Upper lobe of right lung (tissue), 1 donor: ENCODE data around the gene OFD1. TPM values are rescaled to one million over a fixed set of nuclear protein-coding genes. Genes with fewer than 3 reads are reported as not detected.

Experiments
- ATAC-seq: fragments of 200-7000 bp; cut with Tn5 transposase; one replicate; pipeline ENCODE4 v1.9.1; 2020; ENCODE audit warnings: mild to moderate bottlenecking, moderate library complexity
- DNase-seq: peaks from one replicate; pipeline ENCODE4 v3.0.0-alpha.2; 2020
- H3K27ac ChIP-seq: fragments of 200-600 bp; one replicate; pipeline ENCODE4 v1.8.0; 2022
- H3K27me3 ChIP-seq: fragments of 200-600 bp; one replicate; pipeline ENCODE4 v1.8.0; 2022; ENCODE audit warnings: mild to moderate bottlenecking
- H3K36me3 ChIP-seq: fragments of 200-600 bp; one replicate; pipeline ENCODE4 v1.8.0; 2022
- H3K4me1 ChIP-seq: fragments of 200-600 bp; one replicate; pipeline ENCODE4 v1.8.0; 2022
- H3K4me3 ChIP-seq: fragments of 200-600 bp; one replicate; pipeline ENCODE4 v1.8.0; 2022; ENCODE audit warnings: mild to moderate bottlenecking
- H3K9me3 ChIP-seq: fragments of 200-600 bp; one replicate; pipeline ENCODE4 v1.8.0; 2022
- CTCF ChIP-seq: fragments of 200-600 bp; IDR thresholded peaks from one replicate; pipeline ENCODE4 v1.8.0; 2022; ENCODE audit warnings: antibody characterized with exemption
- intact Hi-C: fragments of 100-400 bp; cut with DNase I; formaldehyde crosslinking; loops from one replicate; pipeline ENCODE4 v1.11.0; 2022
- total RNA-seq: library from RNA; stranded (reverse); fragmentation: NEBNext Ultra II Directional; extraction: Animal tissue kit (Norgen Biotek cat#: 25700); gene quantifications from one replicate; pipeline ENCODE4 v1.2.1, GENCODE V29; 2021
- donor health status: DM: no; HTN: yes; CAD: no; lungs with severe emphysema.

OFD1 gene
- total RNA-seq, 1 donor from 2014 or later: 36.5 TPM

GRCh38 chrX:13694359-13694758 lies 40.2 kb upstream of the OFD1 start:
- H3K27me3 ChIP-seq: no peaks in the 10 kb centered on the region
- no peaks in the 10 kb centered on the region for H3K9me3 ChIP-seq
- intact Hi-C loops: no loop called here
- no peaks in the 10 kb centered on the region for H3K36me3 ChIP-seq
- peaks cover 18% of the 10 kb centered on the region for H3K4me1 ChIP-seq
- H3K27ac ChIP-seq: no peak overlapping the region
- H3K4me3 ChIP-seq: no peak overlapping the region
- DNase-seq (no peak), ATAC-seq (no peak)
- no peak for TF ChIP-seq CTCF

- intact Hi-C loops: no loop called here
- H3K4me3 ChIP-seq: no peak overlapping the region
- ATAC-seq: no peak
- H3K27ac ChIP-seq: no peak overlapping the region
- H3K9me3 ChIP-seq: no peaks in the 10 kb centered on the region
- TF ChIP-seq CTCF: no peak
- H3K36me3 ChIP-seq: no peaks in the 10 kb centered on the region
- H3K4me1 ChIP-seq: peaks cover 19% of the 10 kb centered on the region
- H3K27me3 ChIP-seq: no peaks in the 10 kb centered on the region
- no peak for DNase-seq
Observed at GRCh38 chrX:13694983-13695382, 39.6 kb upstream of the OFD1 start.

- ATAC-seq (no peak), DNase-seq (no peak)
- Histone ChIP-seq H3K9me3 (no peaks in the 10 kb centered on the region), H3K27ac (no peak overlapping the region), H3K27me3 (no peaks in the 10 kb centered on the region), H3K4me1 (peaks cover 19% of the 10 kb centered on the region), H3K4me3 (no peak overlapping the region), H3K36me3 (no peaks in the 10 kb centered on the region)
- TF ChIP-seq CTCF: no peak
- intact Hi-C loops: no loop called here
Observed at GRCh38 chrX:13695601-13696115, 38.9 kb upstream of the OFD1 start.

- TF ChIP-seq CTCF: no peak
- no peak for DNase-seq
- Histone ChIP-seq H3K9me3 (no peaks in the 10 kb centered on the region), H3K27me3 (no peaks in the 10 kb centered on the region), H3K4me1 (peaks cover 19% of the 10 kb centered on the region), H3K4me3 (no peak overlapping the region), H3K27ac (no peak overlapping the region), H3K36me3 (no peaks in the 10 kb centered on the region)
- intact Hi-C loops: no loop called here
- ATAC-seq: peak; percentile 37
Observed at GRCh38 chrX:13697455-13697854, 37.1 kb upstream of the OFD1 start.

GRCh38 chrX:13697976-13698375 lies 36.6 kb upstream of the OFD1 start:
- Histone ChIP-seq H3K9me3 (no peaks in the 10 kb centered on the region), H3K4me3 (no peak overlapping the region), H3K4me1 (peaks cover 15% of the 10 kb centered on the region), H3K36me3 (no peaks in the 10 kb centered on the region), H3K27ac (no peak overlapping the region), H3K27me3 (no peaks in the 10 kb centered on the region)
- ATAC-seq (no peak), DNase-seq (no peak)
- TF ChIP-seq CTCF: no peak
- intact Hi-C loops: no loop called here

GRCh38 chrX:13698432-13698831 lies 36.1 kb upstream of the OFD1 start:
- no peak overlapping the region for H3K27ac ChIP-seq
- ATAC-seq: no peak
- no peak for TF ChIP-seq CTCF
- peaks cover 11% of the 10 kb centered on the region for H3K4me1 ChIP-seq
- H3K36me3 ChIP-seq: no peaks in the 10 kb centered on the region
- no peaks in the 10 kb centered on the region for H3K27me3 ChIP-seq
- H3K4me3 ChIP-seq: no peak overlapping the region
- H3K9me3 ChIP-seq: no peaks in the 10 kb centered on the region
- intact Hi-C loops: no loop called here
- DNase-seq: no peak
